ENCODE measurements around the gene ANKH.

ANKH gene

GRCh38 chr5:14716755-14717752 is 154.5 kb downstream of the ANKH start:
- ATAC-seq (ENCODE audit: low read depth): no peak
- TF ChIP-seq CTCF (IDR thresholded peaks at IDR 0.05; ENCODE audit: poor library complexity, severe bottlenecking): no peak

GRCh38 chr5:14715481-14715880 is 156.1 kb downstream of the ANKH start:
- no peaks in the 10 kb centered on the region for H3K9me3 ChIP-seq (ENCODE audit: severe bottlenecking)
- H3K36me3 ChIP-seq (ENCODE audit: low read depth): peaks cover 37% of the 10 kb centered on the region
- no peak for TF ChIP-seq CTCF (IDR thresholded peaks at IDR 0.05; ENCODE audit: poor library complexity, severe bottlenecking)
- no peaks in the 10 kb centered on the region for H3K4me1 ChIP-seq (ENCODE audit: insufficient read depth, poor library complexity, severe bottlenecking)
- DNase-seq (ENCODE audit: low spot score) (no peak), ATAC-seq (ENCODE audit: low read depth) (peak; percentile 29; the same call in 2 of the 3 replicates)
- H3K27me3 ChIP-seq (ENCODE audit: insufficient read depth, poor library complexity, severe bottlenecking): no peaks in the 10 kb centered on the region
- H3K4me3 ChIP-seq (ENCODE audit: severe bottlenecking): no peak overlapping the region
- no peak overlapping the region for H3K27ac ChIP-seq (ENCODE audit: poor library complexity, severe bottlenecking)

More at GRCh38 chr5:14716755-14717752, 154.5 kb downstream of the ANKH start:
- Histone ChIP-seq H3K36me3 (ENCODE audit: low read depth) (peaks cover 31% of the 10 kb centered on the region), H3K4me3 (ENCODE audit: severe bottlenecking) (no peak overlapping the region), H3K27ac (ENCODE audit: poor library complexity, severe bottlenecking) (no peak overlapping the region), H3K4me1 (ENCODE audit: insufficient read depth, poor library complexity, severe bottlenecking) (no peaks in the 10 kb centered on the region), H3K27me3 (ENCODE audit: insufficient read depth, poor library complexity, severe bottlenecking) (no peaks in the 10 kb centered on the region), H3K9me3 (ENCODE audit: severe bottlenecking) (no peaks in the 10 kb centered on the region)
- DNase-seq (ENCODE audit: low spot score): peak; percentile 45

- peaks cover 41% of the 10 kb centered on the region for H3K36me3 ChIP-seq (ENCODE audit: low read depth)
- no peak for TF ChIP-seq CTCF (IDR thresholded peaks at IDR 0.05; ENCODE audit: poor library complexity, severe bottlenecking)
- ATAC-seq (ENCODE audit: low read depth) (peak; percentile 54; the same call in 2 of the 3 replicates), DNase-seq (ENCODE audit: low spot score) (peak; percentile 35)
- H3K9me3 ChIP-seq (ENCODE audit: severe bottlenecking): peaks cover 2% of the 10 kb centered on the region
- no peaks in the 10 kb centered on the region for H3K27me3 ChIP-seq (ENCODE audit: insufficient read depth, poor library complexity, severe bottlenecking)
- H3K4me1 ChIP-seq (ENCODE audit: insufficient read depth, poor library complexity, severe bottlenecking): no peaks in the 10 kb centered on the region
- no peak overlapping the region for H3K4me3 ChIP-seq (ENCODE audit: severe bottlenecking)
- H3K27ac ChIP-seq (ENCODE audit: poor library complexity, severe bottlenecking): no peak overlapping the region
Measured at GRCh38 chr5:14714706-14715105, 156.9 kb downstream of the ANKH start.

- Histone ChIP-seq H3K4me1 (ENCODE audit: insufficient read depth, poor library complexity, severe bottlenecking) (no peaks in the 10 kb centered on the region), H3K36me3 (ENCODE audit: low read depth) (peaks cover 51% of the 10 kb centered on the region), H3K27me3 (ENCODE audit: insufficient read depth, poor library complexity, severe bottlenecking) (no peaks in the 10 kb centered on the region), H3K9me3 (ENCODE audit: severe bottlenecking) (peaks cover 2% of the 10 kb centered on the region), H3K4me3 (ENCODE audit: severe bottlenecking) (no peak overlapping the region), H3K27ac (ENCODE audit: poor library complexity, severe bottlenecking) (no peak overlapping the region)
- DNase-seq (ENCODE audit: low spot score): no peak
- ATAC-seq (ENCODE audit: low read depth): no peak
- TF ChIP-seq CTCF (IDR thresholded peaks at IDR 0.05; ENCODE audit: poor library complexity, severe bottlenecking): no peak
Measured at GRCh38 chr5:14713476-14714390, 157.8 kb downstream of the ANKH start.

All from RWPE2 (cell line).